ES-I3 (cell line): ENCODE results near the gene GCAT.

Experiments used
- H3K36me3 ChIP-seq: 2 replicates; pipeline ENCODE4 v1.6.1; 2013; ENCODE audit warnings: mild to moderate bottlenecking, low read length, control low read depth, moderate library complexity; ENCODE audit not compliant: insufficient read depth
- H3K4me1 ChIP-seq: 2 replicates; pipeline ENCODE4 v1.6.1; 2013; ENCODE audit warnings: mild to moderate bottlenecking, control low read depth, low read length; ENCODE audit not compliant: insufficient read depth
- H3K9ac ChIP-seq: 2 replicates; pipeline ENCODE4 v1.6.1; 2013; ENCODE audit warnings: low read depth, mild to moderate bottlenecking, low read length, moderate library complexity
- H3K9me3 ChIP-seq: 2 replicates; pipeline ENCODE4 v1.6.1; 2013; ENCODE audit warnings: mild to moderate bottlenecking, low read length, moderate library complexity; ENCODE audit not compliant: control insufficient read depth, insufficient read depth

The GCAT gene

GRCh38 chr22:37807410-37808293 lies at the start of gene GCAT:
GCAT (plus strand) TSS chr22:37807934; CDS start chr22:37807968, 34 bp downstream.
- Histone ChIP-seq H3K36me3 (no peaks in the 10 kb centered on the region), H3K9ac (peak within 1 kb of the TSS; percentile 85), H3K4me1 (no peaks in the 10 kb centered on the region), H3K9me3 (no peaks in the 10 kb centered on the region)

- no peak overlapping the region for H3K9ac ChIP-seq
- H3K36me3 ChIP-seq = peaks cover 12% of the 10 kb centered on the region
- no peaks in the 10 kb centered on the region; the same call in 1 of the 2 replicates for H3K4me1 ChIP-seq
- no peaks in the 10 kb centered on the region for H3K9me3 ChIP-seq
These were observed 49.0 kb upstream of the GCAT start for GRCh38 chr22:37758694-37759093.

DNA sequence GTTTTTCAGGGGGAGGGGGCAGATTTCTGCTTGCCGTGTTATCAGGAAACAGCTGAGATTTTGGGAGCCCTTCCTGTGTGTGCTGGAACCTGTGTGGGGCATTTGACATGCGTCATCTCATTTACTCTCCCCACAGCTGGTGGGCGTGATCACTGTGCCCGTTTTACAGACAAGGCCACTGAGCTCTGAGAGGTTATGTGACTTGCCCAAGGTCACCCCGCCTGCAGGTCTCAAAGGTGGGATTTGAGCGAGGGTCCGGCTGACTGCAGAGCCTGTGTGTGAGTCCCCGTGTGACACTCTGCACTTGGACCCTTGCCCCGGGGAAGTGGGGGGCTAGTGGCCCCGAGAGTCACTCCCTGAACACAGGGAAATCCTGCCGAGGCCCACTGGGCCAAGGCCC lies 48.5 kb upstream of the GCAT start:
- Histone ChIP-seq H3K9ac (no peak overlapping the region), H3K36me3 (peaks cover 12% of the 10 kb centered on the region), H3K9me3 (no peaks in the 10 kb centered on the region), H3K4me1 (no peaks in the 10 kb centered on the region; the same call in 1 of the 2 replicates)

- Histone ChIP-seq H3K9me3 (no peaks in the 10 kb centered on the region), H3K4me1 (no peaks in the 10 kb centered on the region; the same call in 1 of the 2 replicates), H3K9ac (no peak overlapping the region), H3K36me3 (peaks cover 12% of the 10 kb centered on the region)
These were observed 47.6 kb upstream of the GCAT start for GRCh38 chr22:37760152-37760551.

GRCh38 chr22:37762389-37762836 lies 45.3 kb upstream of the GCAT start:
- Histone ChIP-seq H3K9me3 (no peaks in the 10 kb centered on the region), H3K4me1 (no peaks in the 10 kb centered on the region; the same call in 1 of the 2 replicates), H3K9ac (no peak overlapping the region), H3K36me3 (peaks cover 10% of the 10 kb centered on the region; the same call in 1 of the 2 replicates)

- peaks cover 10% of the 10 kb centered on the region; the same call in 1 of the 2 replicates for H3K36me3 ChIP-seq
- no peaks in the 10 kb centered on the region; the same call in 1 of the 2 replicates for H3K4me1 ChIP-seq
These were observed 44.7 kb upstream of the GCAT start for GRCh38 chr22:37763012-37763411.

DNA sequence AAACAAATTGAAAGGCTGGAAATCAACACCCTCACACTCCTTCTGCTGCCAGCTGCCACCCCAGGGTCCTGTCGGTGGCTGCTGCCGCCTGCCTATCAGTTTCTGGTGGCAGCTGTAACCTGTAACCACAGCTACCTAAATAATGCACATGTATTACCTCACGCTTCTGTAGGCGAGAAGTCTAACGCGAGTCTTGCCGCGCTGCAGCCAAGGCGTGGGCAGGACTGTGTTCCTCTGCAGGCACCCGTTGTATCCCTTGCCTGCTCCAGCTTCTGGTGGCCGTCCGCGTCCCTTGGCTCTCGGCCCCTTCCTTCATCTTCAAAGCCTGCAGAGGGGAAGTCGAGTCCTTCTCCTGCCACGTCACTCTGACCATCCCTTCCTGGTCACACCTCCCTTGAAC lies 44.1 kb upstream of the GCAT start:
- no peak overlapping the region for H3K9ac ChIP-seq
- no peaks in the 10 kb centered on the region; the same call in 1 of the 2 replicates for H3K4me1 ChIP-seq
- peaks cover 10% of the 10 kb centered on the region; the same call in 1 of the 2 replicates for H3K36me3 ChIP-seq
- H3K9me3 ChIP-seq = no peaks in the 10 kb centered on the region

More at GRCh38 chr22:37763012-37763411, 44.7 kb upstream of the GCAT start:
- Histone ChIP-seq H3K9me3 (no peaks in the 10 kb centered on the region), H3K9ac (no peak overlapping the region)

- no peaks in the 10 kb centered on the region for H3K9me3 ChIP-seq
- H3K36me3 ChIP-seq = 0 out of 2 replicates have a peak, but pooled peaks cover 5% of the 10 kb centered on the region
- no peaks in the 10 kb centered on the region; the same call in 1 of the 2 replicates for H3K4me1 ChIP-seq
- H3K9ac ChIP-seq = no peak overlapping the region
These were observed 43.1 kb upstream of the GCAT start for GRCh38 chr22:37764622-37765021.

DNA sequence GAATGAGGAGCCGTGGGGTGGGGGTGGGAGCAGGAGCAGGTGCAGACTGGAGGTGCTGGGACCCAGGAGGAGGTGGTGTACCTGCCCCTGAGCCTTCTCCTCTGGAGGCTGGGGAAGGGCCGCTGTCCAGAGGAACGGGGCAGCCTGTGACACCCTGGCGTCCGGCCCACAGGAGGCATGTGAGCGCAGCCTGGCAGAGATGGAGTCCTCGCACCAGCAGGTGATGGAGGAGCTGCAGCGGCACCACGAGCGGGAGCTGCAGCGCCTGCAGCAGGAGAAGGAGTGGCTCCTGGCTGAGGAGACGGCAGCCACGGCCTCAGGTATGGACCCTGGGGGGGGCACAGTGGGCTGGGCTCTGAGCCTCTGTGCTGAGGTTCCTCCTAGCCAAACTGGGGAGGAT lies 42.2 kb upstream of the GCAT start:
- H3K36me3 ChIP-seq = no peaks in the 10 kb centered on the region
- H3K9ac ChIP-seq = no peak overlapping the region
- H3K4me1 ChIP-seq = no peaks in the 10 kb centered on the region; the same call in 1 of the 2 replicates
- no peaks in the 10 kb centered on the region for H3K9me3 ChIP-seq

- Histone ChIP-seq H3K4me1 (no peaks in the 10 kb centered on the region; the same call in 1 of the 2 replicates), H3K9ac (no peak overlapping the region), H3K36me3 (no peaks in the 10 kb centered on the region), H3K9me3 (no peaks in the 10 kb centered on the region)
These were observed 41.7 kb upstream of the GCAT start for GRCh38 chr22:37765953-37766576.

DNA sequence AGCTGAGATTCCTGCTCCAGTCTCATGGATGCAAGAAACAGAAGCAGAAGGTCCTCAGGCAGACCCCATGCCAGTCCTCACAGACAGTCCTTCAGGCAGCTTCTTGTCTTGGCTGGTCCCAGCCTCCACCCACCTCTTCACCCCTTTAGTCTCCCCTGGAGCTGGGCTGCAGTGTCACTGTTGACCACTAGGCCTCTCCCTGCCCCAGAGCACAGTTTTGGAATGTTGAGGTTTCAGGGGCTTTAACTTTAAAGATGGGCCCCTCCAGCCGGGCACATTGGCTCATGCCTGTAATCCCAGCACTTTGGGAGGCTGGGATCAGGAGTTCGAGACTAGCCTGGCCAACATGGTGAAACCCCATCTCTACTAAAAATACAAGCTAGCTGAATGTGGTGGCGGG lies 39.5 kb upstream of the GCAT start:
- H3K9ac ChIP-seq = no peak overlapping the region
- no peaks in the 10 kb centered on the region; the same call in 1 of the 2 replicates for H3K36me3 ChIP-seq
- H3K9me3 ChIP-seq = no peaks in the 10 kb centered on the region
- no peaks in the 10 kb centered on the region for H3K4me1 ChIP-seq

- H3K36me3 ChIP-seq = no peaks in the 10 kb centered on the region; the same call in 1 of the 2 replicates
These were observed 38.7 kb upstream of the GCAT start for GRCh38 chr22:37769056-37769455.

DNA sequence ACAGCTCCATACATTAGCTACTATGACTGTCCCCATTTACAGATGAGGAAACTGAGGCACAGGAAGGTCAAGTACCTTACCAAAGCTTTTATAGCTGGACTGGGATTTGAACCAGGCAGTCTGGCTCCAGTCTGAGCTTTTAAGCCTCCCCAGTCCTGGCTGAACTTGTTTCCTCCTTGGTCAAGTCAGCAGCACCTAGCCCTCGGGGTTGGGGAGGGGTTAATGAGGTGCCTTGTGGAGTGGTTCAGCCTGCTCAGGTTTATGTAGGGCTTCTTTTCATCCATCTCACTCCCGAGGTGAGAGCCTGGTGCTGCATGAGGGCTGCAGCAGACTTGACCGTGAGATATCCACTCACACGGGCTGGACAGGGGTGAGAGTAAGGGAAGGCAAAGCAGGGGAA lies 36.7 kb upstream of the GCAT start:
- H3K4me1 ChIP-seq = 0 out of 2 replicates have a peak, but pooled peaks cover under 1% of the 10 kb centered on the region
- H3K9me3 ChIP-seq = no peaks in the 10 kb centered on the region
- H3K36me3 ChIP-seq = no peaks in the 10 kb centered on the region; the same call in 1 of the 2 replicates
- H3K9ac ChIP-seq = no peak overlapping the region

More at GRCh38 chr22:37769056-37769455, 38.7 kb upstream of the GCAT start:
- no peak overlapping the region for H3K9ac ChIP-seq
- no peaks in the 10 kb centered on the region for H3K9me3 ChIP-seq
- H3K4me1 ChIP-seq = no peaks in the 10 kb centered on the region

DNA sequence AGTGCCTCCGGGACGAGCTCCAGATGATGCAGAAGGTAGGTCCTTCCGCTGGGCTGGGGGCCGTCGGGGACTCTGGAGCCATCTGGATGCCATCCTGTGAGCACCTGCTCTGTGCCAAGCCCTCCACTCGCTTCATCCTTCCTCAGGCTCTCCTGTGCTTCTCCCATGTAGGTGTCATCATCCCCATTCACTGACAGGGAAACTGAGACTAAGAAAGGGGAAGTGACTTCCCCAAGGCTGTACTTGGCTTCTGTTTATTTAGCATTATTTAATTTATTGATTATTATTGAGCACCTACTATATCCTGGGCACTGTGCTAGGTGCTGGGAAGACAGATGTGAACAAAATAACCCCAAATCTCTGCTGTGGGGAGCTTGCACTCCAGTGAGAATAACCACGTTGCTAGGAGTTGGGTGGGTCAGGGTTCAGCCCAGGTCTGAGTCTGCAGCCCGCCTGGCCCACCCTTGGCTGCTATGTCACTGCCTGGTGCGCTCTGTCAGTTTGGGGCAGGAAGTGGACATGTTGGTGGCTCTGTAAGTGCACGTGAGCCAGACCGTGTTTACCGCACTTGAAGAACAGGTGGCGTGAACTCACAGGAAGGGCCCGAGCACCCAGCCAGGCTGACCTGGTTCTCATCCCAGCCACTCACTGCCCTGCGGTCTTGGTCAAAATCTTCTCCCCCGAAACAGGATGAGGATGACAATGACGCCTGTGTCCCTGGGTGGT lies 35.9 kb upstream of the GCAT start:
- Histone ChIP-seq H3K9me3 (no peaks in the 10 kb centered on the region), H3K36me3 (no peaks in the 10 kb centered on the region; the same call in 1 of the 2 replicates), H3K9ac (no peak overlapping the region), H3K4me1 (peaks cover 5% of the 10 kb centered on the region; the same call in 1 of the 2 replicates)
